Measurements from ENCODE around the gene SOD2. TPM values are rescaled to one million over a fixed set of nuclear protein-coding genes. Genes with fewer than 3 reads are reported as not detected.

The SOD2 gene
- total and polyA plus RNA-seq, 2 of the 13 experiments (the other 11 are each of a cell fraction or from before 2014, with no cell fraction given): 304 to 309 TPM

- TF ChIP-seq ZSCAN9 (CRISPR knock-in tag; IDR thresholded peaks at IDR 0.05; ENCODE audit: borderline replicate concordance): peak; percentile 42; the same call in 1 of the 2 replicates
- peak; percentile 76; the same call in 1 of the 2 replicates for TF ChIP-seq IRF9 (CRISPR knock-in tag; IDR thresholded peaks at IDR 0.05; ENCODE audit: borderline replicate concordance)
- no peak for TF ChIP-seq TCF7L2 (IDR thresholded peaks at IDR 0.05; ENCODE audit: low read depth, low read length)
- no peak; the same call in 1 of the 2 replicates for TF ChIP-seq ARID3A (IDR thresholded peaks at IDR 0.05; ENCODE audit: low read depth, low read length)
- TF ChIP-seq ZMYM3 (CRISPR knock-in tag; IDR thresholded peaks at IDR 0.05): no peak; the same call in 1 of the 2 replicates
- peak; percentile 69 for TF ChIP-seq AKAP8 (CRISPR knock-in tag; IDR thresholded peaks at IDR 0.05)
- TF ChIP-seq LRRFIP1 (CRISPR knock-in tag; conservative IDR thresholded peaks at IDR 0.05): peak; percentile 85; the same call in 1 of the 2 replicates
- TF ChIP-seq THAP7 (CRISPR knock-in tag; IDR thresholded peaks at IDR 0.05): no peak
- peak; percentile 49; the same call in 1 of the 2 replicates for TF ChIP-seq KMT2A (CRISPR knock-in tag; IDR thresholded peaks at IDR 0.05)
- no peak; the same call in none of the 2 replicates for TF ChIP-seq CCDC6 (CRISPR knock-in tag; IDR thresholded peaks at IDR 0.05)
- no peak for TF ChIP-seq ZC3H4 (CRISPR knock-in tag; IDR thresholded peaks at IDR 0.05; ENCODE audit: borderline replicate concordance)
- TF ChIP-seq JUND (CRISPR knock-in tag; IDR thresholded peaks at IDR 0.05): peak; percentile 82; the same call in 1 of the 2 replicates
- peak; percentile 49; the same call in 1 of the 2 replicates for TF ChIP-seq TFAP4 (IDR thresholded peaks at IDR 0.05; ENCODE audit: borderline replicate concordance, low read depth)
- TF ChIP-seq RNF219 (CRISPR knock-in tag; IDR thresholded peaks at IDR 0.05): no peak
- TF ChIP-seq ZNF280D (CRISPR knock-in tag; IDR thresholded peaks at IDR 0.05): no peak
These were observed at the start of gene SOD2 (continued) for GRCh38 chr6:159693128-159693893.
